GM18498 (cell line): ENCODE results near the gene CRHR2.
"Not testable (repeated sequence)": the region's sequence is repeated elsewhere in the genome, so short reads cannot be mapped to it uniquely, and the experiment has no call there.

Experiments used
- ATAC-seq: cut with Tn5 transposase; IDR thresholded peaks from one replicate; pipeline ENCODE4 v1.9.1; 2021; ENCODE audit warnings: mild to moderate bottlenecking, moderate library complexity; ENCODE audit not compliant: unreplicated experiment

The CRHR2 gene

GRCh38 chr7:30656006-30656957 lies 26.0 kb downstream of the CRHR2 start:
- no peak for ATAC-seq

GRCh38 chr7:30655096-30655970 lies 26.9 kb downstream of the CRHR2 start:
- no peak for ATAC-seq

- no peak for ATAC-seq
These were observed 27.8 kb downstream of the CRHR2 start for GRCh38 chr7:30654296-30655090.

- no peak for ATAC-seq
These were observed 29.3 kb downstream of the CRHR2 start for GRCh38 chr7:30652698-30653641.

- ATAC-seq, result no peak
These were observed 30.1 kb downstream of the CRHR2 start for GRCh38 chr7:30652132-30652531.

DNA sequence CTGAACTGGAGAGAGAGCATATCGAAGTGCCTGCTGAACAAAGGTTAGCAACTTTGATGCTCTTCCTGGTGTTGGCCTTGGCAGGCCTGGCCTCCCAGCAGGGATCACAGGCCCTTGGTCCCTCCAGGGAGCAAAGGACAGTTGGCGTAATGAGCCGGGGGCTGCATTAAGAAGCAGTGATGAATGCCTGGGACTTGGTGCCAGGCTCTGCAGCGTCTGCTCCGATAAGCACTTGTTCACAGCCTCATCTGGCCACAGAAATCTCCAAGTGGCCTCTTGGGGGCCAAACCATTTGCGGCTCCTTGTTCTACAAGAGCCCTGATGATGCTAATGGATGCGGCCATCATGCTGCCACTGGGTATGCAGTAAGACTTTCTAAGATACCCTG lies 31.8 kb downstream of the CRHR2 start:
- ATAC-seq, result no peak

DNA sequence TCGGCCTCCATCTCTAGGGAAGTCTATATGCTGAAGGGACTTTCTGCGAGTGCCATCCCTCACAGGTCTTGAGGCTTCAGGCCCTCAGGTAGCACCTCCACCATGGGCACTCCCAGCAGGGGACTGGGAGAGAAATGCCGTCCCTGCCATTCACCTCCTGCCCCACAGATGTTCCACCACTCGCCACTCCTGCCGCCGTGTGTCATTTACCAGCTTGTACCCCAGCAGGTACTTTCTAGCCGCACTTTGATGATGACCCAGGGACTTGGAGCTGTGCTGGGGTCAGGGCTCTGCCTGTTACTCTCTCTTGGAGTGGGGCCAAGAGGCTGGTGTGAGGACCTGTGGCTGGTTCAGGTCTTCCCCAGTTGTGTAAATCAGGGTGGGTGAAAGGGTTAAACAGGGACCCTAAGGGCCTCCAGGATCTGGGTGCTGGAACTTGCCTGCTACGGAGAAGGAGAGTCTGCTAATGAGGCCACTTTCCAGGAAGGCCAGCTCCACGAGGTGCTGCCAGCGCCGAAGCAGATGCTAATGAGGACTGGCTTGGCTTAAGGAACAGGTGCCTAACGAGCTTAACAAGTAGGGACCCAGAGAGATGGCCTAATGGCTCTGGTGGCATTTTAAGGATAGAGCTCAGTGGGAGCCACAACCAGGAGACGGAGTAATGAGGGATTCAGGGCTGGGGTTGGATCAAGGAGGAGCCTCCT lies 32.4 kb downstream of the CRHR2 start:
- ATAC-seq, result no peak

GRCh38 chr7:30648744-30649540 lies 33.3 kb downstream of the CRHR2 start:
- ATAC-seq, result no peak

GRCh38 chr7:30647589-30648364 lies 34.5 kb downstream of the CRHR2 start:
- no peak for ATAC-seq

DNA sequence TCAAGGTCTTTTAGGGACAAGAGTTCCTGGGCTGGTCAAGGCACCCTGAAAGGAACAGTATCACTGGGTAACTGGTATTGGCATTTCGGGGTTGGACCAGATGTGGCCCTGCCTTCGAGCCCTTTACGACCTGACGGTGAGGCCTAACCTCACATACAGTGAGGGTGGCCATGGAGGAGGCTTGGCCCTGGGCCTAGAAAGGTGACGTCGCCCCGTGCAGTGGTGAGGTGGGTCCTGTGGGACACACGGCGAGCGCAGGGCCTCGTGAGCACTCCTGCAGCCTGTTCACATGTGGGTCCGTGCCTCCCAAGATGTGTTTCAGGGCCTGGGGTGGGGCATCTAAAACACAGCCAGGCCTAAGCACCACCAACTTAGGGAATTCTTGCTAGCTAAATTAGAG lies 36.1 kb downstream of the CRHR2 start:
- no peak for ATAC-seq

DNA sequence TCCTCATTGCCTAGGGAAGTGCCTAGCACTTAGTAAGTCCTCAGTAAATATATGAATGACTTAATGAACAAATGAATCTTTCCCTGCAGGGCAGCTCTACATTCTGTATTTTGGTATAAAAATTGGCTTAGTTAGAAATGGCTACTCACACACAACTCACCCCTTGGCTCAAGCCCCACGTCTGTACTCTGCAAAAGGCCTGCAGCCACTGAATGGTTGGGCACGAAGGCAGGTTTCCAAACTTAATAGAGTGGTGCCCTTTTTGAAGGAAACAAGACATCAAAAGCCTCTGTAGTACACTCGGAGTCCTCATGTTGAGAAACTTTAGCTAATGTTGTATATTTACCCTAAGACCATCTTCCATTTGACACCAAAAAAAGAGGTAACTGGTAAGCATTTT lies 36.6 kb downstream of the CRHR2 start:
- ATAC-seq, result no peak

DNA sequence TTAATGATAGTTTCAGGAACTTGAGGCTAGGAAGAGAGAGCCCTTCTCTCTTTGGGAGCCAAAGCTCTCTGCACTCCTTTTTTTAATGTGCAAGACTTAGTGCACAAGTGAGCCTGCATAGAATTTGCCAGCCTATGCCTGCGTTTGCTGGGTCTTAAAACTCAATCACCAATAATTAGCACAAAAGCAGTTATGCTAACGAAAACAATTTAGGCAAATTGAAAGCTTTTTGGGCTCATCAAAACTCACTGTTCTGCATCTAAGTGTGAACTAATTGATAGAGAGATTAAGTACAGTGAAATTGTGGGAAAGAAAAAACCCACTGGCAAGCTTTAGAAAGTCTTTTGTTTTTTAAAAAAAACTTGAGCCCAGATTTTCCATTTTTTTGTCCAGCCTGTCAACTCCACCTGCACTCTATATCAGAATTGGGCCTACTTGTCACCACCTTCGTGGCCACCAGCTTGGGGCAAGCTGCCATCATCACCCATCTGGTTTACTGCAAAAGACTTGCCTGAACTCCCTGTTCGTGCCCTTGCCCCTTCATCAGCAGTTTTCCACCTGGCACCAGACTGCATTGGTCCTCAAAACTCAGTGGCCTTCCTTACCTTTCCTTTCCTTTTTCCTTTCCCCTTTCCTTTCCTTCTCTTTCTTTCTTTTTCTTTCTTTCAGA lies 37.8 kb downstream of the CRHR2 start:
- no peak for ATAC-seq

DNA sequence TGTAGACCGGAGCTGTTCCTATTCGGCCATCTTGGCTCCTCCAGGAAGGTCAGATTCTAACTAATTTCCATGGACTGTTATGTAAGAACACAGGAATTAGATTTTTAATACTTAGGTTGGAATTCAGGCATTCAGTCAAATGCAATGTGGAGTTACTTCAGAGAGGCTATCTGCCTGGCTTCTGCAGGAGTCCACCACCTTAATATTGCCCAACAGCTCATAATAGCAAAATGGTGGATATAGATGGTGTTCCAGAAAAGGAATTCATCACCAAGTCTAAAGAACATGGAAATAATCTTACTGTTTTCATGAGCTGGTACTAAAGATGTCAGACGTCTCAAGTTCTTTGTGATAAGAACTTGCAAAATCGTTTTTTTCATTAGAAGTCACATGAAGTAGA lies 39.5 kb downstream of the CRHR2 start:
- no peak for ATAC-seq

DNA sequence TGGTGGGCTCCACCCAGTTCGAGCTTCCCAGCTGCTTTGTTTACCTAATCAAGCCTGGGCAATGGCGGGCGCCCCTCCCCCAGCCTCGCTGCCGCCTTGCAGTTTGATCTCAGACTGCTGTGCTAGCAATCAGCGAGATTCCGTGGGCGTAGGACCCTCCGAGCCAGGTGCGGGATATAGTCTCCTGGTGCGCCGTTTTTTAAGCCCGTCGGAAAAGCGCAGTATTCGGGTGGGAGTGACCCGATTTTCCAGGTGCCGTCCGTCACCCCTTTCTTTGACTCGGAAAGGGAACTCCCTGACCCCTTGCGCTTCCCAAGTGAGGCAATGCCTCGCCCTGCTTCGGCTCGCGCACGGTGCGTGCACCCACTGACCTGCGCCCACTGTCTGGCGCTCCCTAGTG lies 39.9 kb downstream of the CRHR2 start:
- not testable (repeated sequence) for ATAC-seq

DNA sequence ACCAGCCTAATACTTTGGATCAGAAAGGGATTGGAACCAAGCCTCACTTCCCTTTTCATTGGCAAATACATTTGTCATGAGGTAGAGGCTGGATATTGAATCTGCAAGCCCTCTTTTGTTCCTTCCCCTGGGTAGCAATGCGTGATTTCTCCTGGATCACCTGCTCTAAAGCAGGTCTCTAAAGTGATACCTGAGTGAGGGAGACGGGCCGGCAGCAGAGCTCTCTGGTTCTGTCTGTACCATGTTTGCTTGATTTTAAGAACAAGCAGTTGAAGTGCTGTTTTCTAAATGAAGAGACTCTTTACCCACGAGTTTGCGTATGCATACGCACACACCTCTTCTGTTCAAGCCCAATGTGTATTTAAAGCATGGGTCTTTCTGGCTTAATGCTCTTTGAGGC lies 46.5 kb downstream of the CRHR2 start:
- ATAC-seq, result no peak

GRCh38 chr7:30634634-30635201 lies 47.5 kb downstream of the CRHR2 start:
- ATAC-seq, result no peak

GRCh38 chr7:30634193-30634626 lies 48.0 kb downstream of the CRHR2 start:
- no peak for ATAC-seq
